Keratinocyte (primary cell): Measurements from ENCODE around the gene RIPK1.

Experiments
- CTCF ChIP-seq, 3 experiments: IDR thresholded peaks in 1 of 3; conservative IDR thresholded peaks in 1 of 3; optimal IDR thresholded peaks in 1 of 3; 2 replicates in 2 of 3; 3 replicates in 1 of 3; pipeline versions ENCODE3 to v1.5.1; 2011; ENCODE audit warnings: low read length in 3 of 3, mild to moderate bottlenecking in 3 of 3, moderate library complexity in 2 of 3, control low read depth in 1 of 3, inconsistent platforms in 1 of 3; ENCODE audit not compliant: insufficient read depth in 2 of 3; ENCODE audit errors: extremely low read depth in 1 of 3
- EZH2 ChIP-seq: IDR thresholded peaks from one replicate; pipeline ENCODE4 v1.6.1; 2012; ENCODE audit warnings: inconsistent platforms, mild to moderate bottlenecking, low read length, moderate library complexity

- no peak for TF ChIP-seq CTCF (optimal IDR thresholded peaks at IDR 0.05 in 1 of 3, IDR thresholded peaks at IDR 0.05 in 1 of 3, conservative IDR thresholded peaks at IDR 0.05 in 1 of 3; ENCODE audit: extremely low read depth in 1 of 3, insufficient read depth in 2 of 3, low read length in 3 of 3)
- TF ChIP-seq EZH2 = no peak
These were observed 9.3 kb upstream of the RIPK1 start for GRCh38 chr6:3058957-3059356.
